CD4-positive, alpha-beta memory T cell (primary cell): ENCODE results near the gene PDIA5. TPM values are rescaled to one million over a fixed set of nuclear protein-coding genes. Genes with fewer than 3 reads are reported as not detected.
A peak's percentile ranks its signal among the peaks of the same experiment; 100 is the strongest.

Experiments used
- CTCF ChIA-PET: fragments of 350-600 bp; sonication (Branson Sonifier 250); formaldehyde crosslinking; loops from one replicate; lab custom pipeline; 2021; ENCODE audit warnings: inconsistent platforms; ENCODE audit not compliant: partially characterized antibody; lab: Charles Lee
- POLR2A ChIA-PET: fragments of 350-600 bp; sonication (Branson Sonifier 250); formaldehyde crosslinking; loops from one replicate; lab custom pipeline; 2021; ENCODE audit not compliant: partially characterized antibody; lab: Charles Lee
- DNase-seq, 5 donors: peaks; one replicate each; pipeline versions ENCODE4 v3.0.0 to v3.0.0-alpha.2; 2020 to 2022; ENCODE audit warnings: mixed read lengths in 1 of 5
- H3K27ac ChIP-seq: one replicate; pipeline ENCODE4 v1.7.0; 2013; ENCODE audit warnings: low read depth, low read length
- H3K27me3 ChIP-seq: 2 replicates; pipeline ENCODE4 v1.7.0; 2013; ENCODE audit warnings: mild to moderate bottlenecking, low read length, moderate library complexity; ENCODE audit not compliant: insufficient read depth
- H3K36me3 ChIP-seq: 2 replicates; pipeline ENCODE4 v1.7.0; 2013; ENCODE audit warnings: mild to moderate bottlenecking, low read length, moderate library complexity; ENCODE audit not compliant: insufficient read depth
- H3K4me1 ChIP-seq: 2 replicates; pipeline ENCODE4 v1.7.0; 2013; ENCODE audit warnings: mild to moderate bottlenecking, low read length, moderate library complexity; ENCODE audit not compliant: insufficient read depth
- H3K4me3 ChIP-seq, 2 donors: one replicate each; pipeline ENCODE4 v1.7.0; 2013; ENCODE audit warnings: low read length in 2 of 2, mild to moderate bottlenecking in 1 of 2
- H3K9me3 ChIP-seq, 2 donors: one replicate each; pipeline ENCODE4 v1.7.0; 2013; ENCODE audit warnings: low read length in 2 of 2, control low read depth in 1 of 2; ENCODE audit not compliant: control insufficient read depth in 1 of 2
- H3K27ac Mint-ChIP-seq, 7 donors: one replicate each; pipeline ENCODE4 v1.8.0; 2020 to 2021; ENCODE audit warnings: mixed read lengths in 7 of 7, mild to moderate bottlenecking in 6 of 7, inconsistent platforms in 3 of 7, moderate library complexity in 3 of 7
- H3K27me3 Mint-ChIP-seq, 2 donors: one replicate each; pipeline ENCODE4 v1.8.0; 2020 to 2021; ENCODE audit warnings: mixed read lengths in 2 of 2
- H3K36me3 Mint-ChIP-seq, 2 donors: one replicate each; pipeline ENCODE4 v1.8.0; 2020 to 2021; ENCODE audit warnings: mixed read lengths in 2 of 2, inconsistent platforms in 1 of 2, mild to moderate bottlenecking in 1 of 2
- H3K4me1 Mint-ChIP-seq, 4 donors: one replicate each; pipeline ENCODE4 v1.8.0; 2020 to 2021; ENCODE audit warnings: mixed read lengths in 4 of 4, mild to moderate bottlenecking in 1 of 4
- H3K4me3 Mint-ChIP-seq, 8 donors: one replicate each; pipeline ENCODE4 v1.8.0; 2020 to 2021; ENCODE audit warnings: mixed read lengths in 8 of 8, mild to moderate bottlenecking in 7 of 8, moderate library complexity in 6 of 8, inconsistent platforms in 3 of 8
- H3K9me3 Mint-ChIP-seq, 8 donors: one replicate each; pipeline ENCODE4 v1.8.0; 2020 to 2021; ENCODE audit warnings: mixed read lengths in 8 of 8, mild to moderate bottlenecking in 5 of 8, inconsistent platforms in 3 of 8, moderate library complexity in 1 of 8
- intact Hi-C: fragments of 100-400 bp; cut with micrococcal nuclease; formaldehyde crosslinking; loops from one replicate; pipeline ENCODE4 v1.15.1; 2023
- polyA plus RNA-seq, 2 donors: library from polyadenylated mRNA; unstranded; fragments of 300-500 nt; fragmentation: Illumina TruSeq; gene quantifications; one replicate each; pipeline ENCODE4 v1.2.3, GENCODE V29; 2021
- total RNA-seq, 2 experiments: library from RNA; stranded (reverse); gene quantifications; one replicate each; pipeline ENCODE4 v1.2.3, GENCODE V29; 2021

The PDIA5 gene
- total and polyA plus RNA-seq, 4 experiments from 2014 or later, result 3.0 to 7.0 (median 5.6) TPM

DNA sequence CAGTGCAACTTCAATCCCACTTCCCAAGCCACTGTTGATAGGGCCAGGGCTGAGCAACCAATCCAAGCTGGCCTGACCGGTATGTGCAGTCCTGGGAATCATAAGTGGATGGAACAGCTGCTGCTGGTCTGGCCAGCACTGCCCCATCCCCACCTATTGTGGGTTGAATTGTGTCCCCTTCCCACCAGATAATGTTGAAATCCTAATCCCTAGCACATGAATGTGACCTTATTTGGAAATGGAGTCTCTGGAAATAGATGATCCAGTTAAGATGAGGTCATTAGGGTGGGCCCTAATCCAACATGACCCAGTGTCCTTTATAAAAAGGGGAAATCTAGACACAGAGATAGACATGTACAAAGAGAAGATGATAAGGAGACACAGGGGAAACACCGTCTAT lies 13.7 kb upstream of the PDIA5 start:
- CTCF ChIA-PET, result no interaction called here
- no peaks in the 10 kb centered on the region for H3K4me1 Mint-ChIP-seq
- intact Hi-C loops, result no loop called here

DNA sequence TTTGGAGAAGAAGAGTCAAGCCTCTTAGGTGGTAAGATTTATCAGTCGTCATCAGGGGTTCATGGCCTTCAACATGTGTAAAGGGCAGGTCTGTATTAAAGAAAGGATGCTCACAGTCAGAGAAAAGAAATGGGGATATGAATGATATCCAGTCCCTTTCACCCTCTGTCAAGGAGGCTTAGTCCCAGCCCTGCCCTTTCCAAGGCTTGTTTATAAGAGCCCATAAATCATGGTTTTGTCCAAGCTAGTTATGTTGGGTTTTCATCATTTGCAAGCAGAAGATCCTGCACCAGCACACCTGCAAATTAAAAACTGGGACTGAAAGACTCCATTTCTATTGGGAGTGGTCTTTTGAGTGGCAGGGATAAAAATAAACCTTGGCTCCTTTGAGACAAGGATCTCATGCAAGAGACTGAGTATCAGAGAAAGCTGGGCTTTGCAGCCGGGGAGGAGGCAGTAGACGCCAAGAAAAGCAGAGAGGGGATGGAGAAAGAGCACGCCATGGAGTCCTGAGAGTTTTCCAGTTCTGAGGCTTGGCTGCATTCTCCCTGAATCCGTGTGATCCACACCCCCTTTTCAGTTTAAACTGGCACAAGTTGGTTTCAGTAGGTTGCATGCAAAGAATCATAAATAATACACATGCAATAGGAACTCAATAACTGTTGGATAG lies 12.6 kb upstream of the PDIA5 start:
- no peaks in the 10 kb centered on the region for H3K36me3 ChIP-seq
- peak overlapping the region in 2 of 7 donors; percentile 23 to 81 for H3K27ac Mint-ChIP-seq
- H3K4me3 Mint-ChIP-seq, result no peak overlapping the region
- DNase-seq, result no peak
- H3K27ac ChIP-seq, result no peak overlapping the region
- H3K4me1 ChIP-seq, result no peaks in the 10 kb centered on the region
- H3K4me1 Mint-ChIP-seq, result no peaks in the 10 kb centered on the region
- H3K4me3 ChIP-seq, result no peak overlapping the region
- H3K27me3 Mint-ChIP-seq, result peaks cover 3 to 12% of the 10 kb centered on the region in 2 donors
- no peaks in the 10 kb centered on the region for H3K27me3 ChIP-seq
- H3K36me3 Mint-ChIP-seq, result no peaks in the 10 kb centered on the region
- ChIA-PET CTCF (no interaction called here), POLR2A (no interaction called here)
- no peaks in the 10 kb centered on the region for H3K9me3 Mint-ChIP-seq
- intact Hi-C loops, result no loop called here
- no peaks in the 10 kb centered on the region for H3K9me3 ChIP-seq

More for the DNA sequence above, 13.7 kb upstream of the PDIA5 start:
- POLR2A ChIA-PET, result no interaction called here
- Mint-ChIP-seq H3K27ac (no peak overlapping the region), H3K4me3 (no peak overlapping the region), H3K36me3 (no peaks in the 10 kb centered on the region), H3K9me3 (no peaks in the 10 kb centered on the region), H3K27me3 (peaks cover 3 to 12% of the 10 kb centered on the region in 2 donors)
- Histone ChIP-seq H3K9me3 (no peaks in the 10 kb centered on the region), H3K27me3 (no peaks in the 10 kb centered on the region), H3K4me1 (no peaks in the 10 kb centered on the region), H3K4me3 (no peak overlapping the region), H3K36me3 (no peaks in the 10 kb centered on the region), H3K27ac (no peak overlapping the region)
- DNase-seq, result no peak

DNA sequence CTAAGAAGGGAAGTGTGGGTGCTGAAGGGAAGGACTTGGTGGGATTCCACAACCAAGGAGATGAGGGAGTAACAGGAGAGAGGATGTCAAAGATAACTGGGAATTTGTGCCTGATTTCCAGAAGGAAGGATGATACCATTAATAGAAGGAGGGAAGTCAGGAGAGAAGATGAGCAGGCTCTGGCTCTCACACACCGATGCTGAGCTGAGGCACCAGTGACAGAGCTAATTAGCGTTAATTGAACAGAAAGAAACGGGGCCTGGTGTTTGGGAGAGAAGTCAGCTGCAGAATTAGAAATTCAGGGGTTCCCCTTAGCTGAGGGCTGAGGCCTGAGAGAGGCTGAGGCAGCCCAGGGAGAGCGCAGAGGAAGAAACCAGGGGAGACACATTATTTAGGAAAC lies 11.9 kb upstream of the PDIA5 start:
- ChIA-PET CTCF (no interaction called here), POLR2A (no interaction called here)
- Histone ChIP-seq H3K27ac (no peak overlapping the region), H3K9me3 (no peaks in the 10 kb centered on the region), H3K27me3 (no peaks in the 10 kb centered on the region), H3K4me1 (no peaks in the 10 kb centered on the region), H3K4me3 (no peak overlapping the region), H3K36me3 (no peaks in the 10 kb centered on the region)
- intact Hi-C loops, result no loop called here
- DNase-seq, result no peak
- Mint-ChIP-seq H3K27me3 (peaks cover 3 to 10% of the 10 kb centered on the region in 2 donors), H3K9me3 (no peaks in the 10 kb centered on the region), H3K4me1 (no peaks in the 10 kb centered on the region), H3K27ac (peak overlapping the region in 1 of 7 donors; percentile 81), H3K4me3 (no peak overlapping the region), H3K36me3 (no peaks in the 10 kb centered on the region)

DNA sequence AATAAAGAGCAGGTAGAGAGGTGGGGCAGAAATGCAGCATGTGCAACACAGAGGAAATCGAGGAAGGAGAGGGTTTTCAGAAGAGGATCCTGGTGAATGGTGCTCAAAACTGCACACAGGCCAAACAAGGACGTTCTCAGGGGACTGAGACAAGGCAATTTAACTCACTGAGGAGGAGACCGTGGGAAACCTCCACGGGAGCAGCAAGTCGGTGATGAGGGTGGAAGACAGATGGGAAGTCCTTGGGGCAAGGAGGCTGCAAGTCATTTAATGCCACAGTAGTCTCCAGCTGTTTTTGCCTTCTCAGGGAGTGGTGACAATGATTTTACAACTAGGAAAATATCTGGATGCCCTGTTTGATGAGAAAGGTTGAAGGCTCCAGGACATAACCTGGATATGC lies 11.5 kb upstream of the PDIA5 start:
- Mint-ChIP-seq H3K9me3 (no peaks in the 10 kb centered on the region), H3K4me3 (no peak overlapping the region), H3K4me1 (no peaks in the 10 kb centered on the region), H3K36me3 (no peaks in the 10 kb centered on the region), H3K27ac (no peak overlapping the region), H3K27me3 (peaks cover 3 to 10% of the 10 kb centered on the region in 2 donors)
- DNase-seq, result no peak
- Histone ChIP-seq H3K36me3 (no peaks in the 10 kb centered on the region), H3K9me3 (no peaks in the 10 kb centered on the region), H3K4me1 (no peaks in the 10 kb centered on the region), H3K27ac (no peak overlapping the region), H3K27me3 (no peaks in the 10 kb centered on the region), H3K4me3 (no peak overlapping the region)
- POLR2A ChIA-PET, result no interaction called here
- intact Hi-C loops, result no loop called here
- CTCF ChIA-PET, result no interaction called here

DNA sequence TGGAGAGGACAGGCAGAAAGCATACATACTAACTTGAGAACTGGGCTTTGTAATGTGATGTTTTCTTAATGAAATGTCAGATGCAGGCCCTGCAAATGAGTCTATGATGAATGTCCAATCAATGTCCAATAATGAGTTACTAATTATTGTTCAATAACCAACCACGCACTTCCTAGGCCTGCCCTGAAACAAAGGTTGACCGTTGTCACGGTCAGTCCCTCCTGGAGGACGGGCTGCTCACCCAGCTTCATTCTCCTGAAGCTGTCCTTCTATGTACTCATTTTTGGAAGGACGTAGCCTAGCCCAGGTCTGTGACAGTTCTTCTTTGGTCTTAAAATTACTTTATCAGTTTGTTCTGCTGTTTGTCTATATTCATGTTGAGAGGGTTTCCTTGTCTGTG lies 8.3 kb upstream of the PDIA5 start:
- Histone ChIP-seq H3K4me1 (no peaks in the 10 kb centered on the region), H3K9me3 (no peaks in the 10 kb centered on the region), H3K36me3 (no peaks in the 10 kb centered on the region), H3K27ac (no peak overlapping the region), H3K27me3 (no peaks in the 10 kb centered on the region), H3K4me3 (no peak overlapping the region)
- H3K4me1 Mint-ChIP-seq, result no peaks in the 10 kb centered on the region
- intact Hi-C loops, result no loop called here
- H3K27ac Mint-ChIP-seq, result no peak overlapping the region
- no peaks in the 10 kb centered on the region for H3K9me3 Mint-ChIP-seq
- POLR2A ChIA-PET, result no interaction called here
- no peaks in the 10 kb centered on the region for H3K36me3 Mint-ChIP-seq
- no peak overlapping the region for H3K4me3 Mint-ChIP-seq
- DNase-seq, result no peak
- peaks cover 2 to 9% of the 10 kb centered on the region in 2 donors for H3K27me3 Mint-ChIP-seq
- CTCF ChIA-PET, result no interaction called here

DNA sequence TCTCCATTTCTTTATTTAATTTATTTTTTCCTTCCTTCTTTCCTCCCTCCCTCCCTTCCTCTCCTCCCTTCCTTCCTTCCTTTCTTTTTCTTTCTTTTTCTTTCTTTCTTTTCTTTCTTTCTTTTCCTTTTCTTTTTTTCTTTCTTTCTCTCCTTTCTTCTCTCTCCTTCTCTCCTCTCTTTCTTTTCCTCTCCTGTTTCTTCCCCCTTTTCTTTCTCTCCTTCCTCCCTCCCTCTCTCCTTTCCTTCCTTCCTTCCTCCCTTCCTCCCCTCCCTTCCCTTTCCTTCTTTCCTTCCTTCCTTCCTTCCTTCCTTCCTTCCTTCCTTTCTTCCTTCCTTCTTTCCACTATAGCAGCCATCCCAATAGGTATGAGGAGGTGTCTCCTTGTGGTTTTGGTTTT lies 6.8 kb upstream of the PDIA5 start:
- Mint-ChIP-seq H3K27ac (peak overlapping the region in 1 of 7 donors; percentile 18), H3K36me3 (no peaks in the 10 kb centered on the region), H3K9me3 (no peaks in the 10 kb centered on the region), H3K27me3 (peaks cover 2 to 3% of the 10 kb centered on the region in 2 donors), H3K4me3 (no peak overlapping the region), H3K4me1 (no peaks in the 10 kb centered on the region)
- DNase-seq, result no peak
- H3K4me3 ChIP-seq, result no peak overlapping the region
- no peak overlapping the region for H3K27ac ChIP-seq
- intact Hi-C loops, result no loop called here
- no peaks in the 10 kb centered on the region for H3K9me3 ChIP-seq
- POLR2A ChIA-PET, result no interaction called here
- no peaks in the 10 kb centered on the region for H3K36me3 ChIP-seq
- CTCF ChIA-PET, result interaction anchor here (1.5 kb wide), 1 partner anchor 31 kb away, joined by 4 read pairs; no protein-coding TSS in a partner anchor
- no peaks in the 10 kb centered on the region for H3K4me1 ChIP-seq
- no peaks in the 10 kb centered on the region for H3K27me3 ChIP-seq

DNA sequence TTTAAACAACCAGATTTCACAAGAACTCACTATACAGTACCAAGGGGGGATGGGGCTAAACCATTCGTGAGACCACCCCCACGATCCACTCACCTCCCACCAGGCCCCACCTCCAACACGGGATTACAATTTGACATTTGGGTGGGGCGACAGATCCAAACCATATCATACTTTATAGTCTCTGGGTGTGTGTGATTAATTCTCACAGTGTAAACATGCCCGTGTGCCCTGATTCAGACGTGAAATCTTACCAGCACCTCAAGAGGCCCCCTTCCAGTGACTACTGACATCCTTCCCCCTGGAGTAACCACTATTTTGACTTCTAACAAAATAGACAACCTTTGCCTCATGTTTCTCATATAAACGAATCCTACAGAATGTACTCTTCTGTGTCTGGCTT lies 5.0 kb upstream of the PDIA5 start:
- Histone ChIP-seq H3K4me3 (no peak overlapping the region), H3K36me3 (no peaks in the 10 kb centered on the region), H3K27ac (no peak overlapping the region), H3K4me1 (no peaks in the 10 kb centered on the region), H3K27me3 (no peaks in the 10 kb centered on the region), H3K9me3 (no peaks in the 10 kb centered on the region)
- Mint-ChIP-seq H3K27me3 (peaks cover 2 to 3% of the 10 kb centered on the region in 2 donors), H3K36me3 (no peaks in the 10 kb centered on the region), H3K4me3 (no peak overlapping the region), H3K4me1 (peaks cover 0 to 6% (median 4%) of the 10 kb centered on the region in 4 donors), H3K9me3 (no peaks in the 10 kb centered on the region), H3K27ac (no peak overlapping the region)
- ChIA-PET POLR2A (no interaction called here), CTCF (no interaction called here)
- DNase-seq, result no peak
- intact Hi-C loops, result no loop called here
